ENCODE measurements around the gene CYP26C1. TPM values are rescaled to one million over a fixed set of nuclear protein-coding genes. Genes with fewer than 3 reads are reported as not detected.

The CYP26C1 gene
- total and polyA plus RNA-seq, 2 experiments from 2014 or later = 0.18 TPM; not detected in 1

DNA sequence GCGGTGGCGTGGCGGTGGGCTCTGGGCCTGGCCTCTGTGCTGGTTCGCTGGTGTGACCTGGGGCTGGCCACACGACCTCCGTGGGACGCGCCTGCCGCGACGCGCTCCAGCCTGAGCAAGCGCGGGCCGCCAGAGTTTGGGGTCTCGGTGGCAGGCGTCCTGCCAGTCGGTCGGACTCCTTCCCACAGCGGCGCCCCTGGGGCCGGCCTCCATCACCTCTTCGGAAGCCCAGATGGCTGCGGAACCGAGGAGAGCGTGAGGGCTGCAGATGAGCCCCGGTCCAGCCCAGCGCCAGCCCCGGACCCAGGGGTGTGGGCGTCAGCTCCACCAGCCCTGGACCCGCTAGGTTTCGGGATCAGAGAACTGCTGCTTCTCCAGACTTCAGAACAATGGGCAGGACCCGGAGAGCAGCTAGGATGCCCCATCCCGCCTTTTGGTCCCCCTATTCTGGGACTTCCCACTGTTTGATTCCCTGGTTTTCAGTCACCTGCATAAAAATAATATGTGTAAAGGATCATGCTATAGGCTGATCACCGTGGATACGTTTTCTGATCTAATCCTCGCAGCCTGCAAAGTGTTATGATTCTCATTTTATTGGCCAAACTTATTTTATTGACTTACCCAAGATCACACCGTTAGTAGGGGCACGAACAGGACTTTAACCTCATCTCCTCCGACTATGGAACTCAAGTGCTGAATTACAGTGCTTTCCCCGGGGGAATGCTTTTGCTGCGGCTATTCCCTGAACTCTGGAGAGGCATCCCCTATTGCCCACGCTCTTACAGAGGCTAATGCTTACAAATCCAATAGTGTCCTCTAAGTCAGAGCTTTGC, 2.8 kb downstream of the CYP26C1 start:
- DNase-seq (ENCODE audit: low spot score) = no peak
- no peaks in the 10 kb centered on the region for H3K9me2 ChIP-seq (replicated peaks; ENCODE audit: insufficient read depth)
- no peak overlapping the region for H3K27ac ChIP-seq
- WGBS (ENCODE audit: low lambda C conversion rate, missing lambda C conversion rate) = 39% methylated on average over 28 of the region's 43 CpGs
- H3K36me3 ChIP-seq (replicated peaks; ENCODE audit: insufficient read depth, low read depth) = no peaks in the 10 kb centered on the region
- no peaks in the 10 kb centered on the region for H3K4me1 ChIP-seq (ENCODE audit: insufficient read depth)
- H3K27me3 ChIP-seq = peaks cover 93% of the 10 kb centered on the region
- no peak overlapping the region for H3K4me3 ChIP-seq
- TF ChIP-seq, protein P1, sequence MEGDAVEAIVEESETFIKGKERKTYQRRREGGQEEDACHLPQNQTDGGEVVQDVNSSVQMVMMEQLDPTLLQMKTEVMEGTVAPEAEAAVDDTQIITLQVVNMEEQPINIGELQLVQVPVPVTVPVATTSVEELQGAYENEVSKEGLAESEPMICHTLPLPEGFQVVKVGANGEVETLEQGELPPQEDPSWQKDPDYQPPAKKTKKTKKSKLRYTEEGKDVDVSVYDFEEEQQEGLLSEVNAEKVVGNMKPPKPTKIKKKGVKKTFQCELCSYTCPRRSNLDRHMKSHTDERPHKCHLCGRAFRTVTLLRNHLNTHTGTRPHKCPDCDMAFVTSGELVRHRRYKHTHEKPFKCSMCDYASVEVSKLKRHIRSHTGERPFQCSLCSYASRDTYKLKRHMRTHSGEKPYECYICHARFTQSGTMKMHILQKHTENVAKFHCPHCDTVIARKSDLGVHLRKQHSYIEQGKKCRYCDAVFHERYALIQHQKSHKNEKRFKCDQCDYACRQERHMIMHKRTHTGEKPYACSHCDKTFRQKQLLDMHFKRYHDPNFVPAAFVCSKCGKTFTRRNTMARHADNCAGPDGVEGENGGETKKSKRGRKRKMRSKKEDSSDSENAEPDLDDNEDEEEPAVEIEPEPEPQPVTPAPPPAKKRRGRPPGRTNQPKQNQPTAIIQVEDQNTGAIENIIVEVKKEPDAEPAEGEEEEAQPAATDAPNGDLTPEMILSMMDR (IDR thresholded peaks at IDR 0.05; ENCODE audit: poor library complexity) = no peak
- TF ChIP-seq EZH2 (IDR thresholded peaks at IDR 0.05; ENCODE audit: borderline replicate concordance) = no peak
- TF ChIP-seq EZH2phosphoT487 (IDR thresholded peaks at IDR 0.05; ENCODE audit: low read depth, severe bottlenecking, unreplicated experiment) = no peak
- no peaks in the 10 kb centered on the region for H3K79me2 ChIP-seq
- peak overlapping the region; percentile 70 for H3K4me2 ChIP-seq
- H3K9me3 ChIP-seq (ENCODE audit: low read depth) = no peaks in the 10 kb centered on the region
- H2AFZ ChIP-seq = no peak overlapping the region
- no peaks in the 10 kb centered on the region for H4K20me1 ChIP-seq (ENCODE audit: insufficient read depth, poor library complexity, severe bottlenecking)

DNA sequence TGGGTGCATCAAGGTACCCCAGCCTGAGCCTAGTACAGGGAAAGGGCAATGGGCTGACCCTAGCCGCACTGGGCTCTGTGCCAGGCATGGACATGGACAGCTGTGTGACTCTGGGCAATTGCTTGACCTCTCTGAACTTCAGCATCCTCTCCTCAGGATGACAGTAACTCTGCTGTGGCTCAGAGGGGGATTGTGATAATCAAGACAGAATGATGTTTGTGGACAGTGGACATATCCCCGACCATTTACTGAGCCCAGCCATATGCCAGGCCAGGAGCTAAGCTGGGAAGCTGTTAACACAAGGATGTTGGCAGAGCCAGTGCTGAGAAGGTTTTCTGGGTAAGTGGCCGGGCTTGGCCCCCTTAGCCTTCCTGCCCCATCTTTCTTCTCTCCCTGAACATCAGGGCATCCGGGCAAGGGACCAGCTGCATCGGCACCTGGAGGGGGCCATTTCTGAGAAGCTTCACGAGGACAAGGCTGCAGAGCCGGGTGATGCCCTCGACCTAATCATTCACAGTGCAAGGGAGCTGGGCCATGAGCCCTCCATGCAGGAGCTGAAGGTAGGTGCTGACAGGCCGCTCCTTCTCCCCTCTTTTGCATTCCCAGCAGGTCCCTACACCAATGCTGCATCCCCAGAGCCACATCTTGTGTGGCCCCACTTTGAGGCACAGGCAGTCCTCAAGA, 3.5 kb downstream of the CYP26C1 start:
- Histone ChIP-seq H3K36me3 (replicated peaks; ENCODE audit: insufficient read depth, low read depth) (no peaks in the 10 kb centered on the region), H3K79me2 (no peaks in the 10 kb centered on the region), H3K27ac (no peak overlapping the region), H3K4me3 (no peak overlapping the region), H3K4me2 (no peak overlapping the region), H2AFZ (no peak overlapping the region), H3K4me1 (ENCODE audit: insufficient read depth) (no peaks in the 10 kb centered on the region), H3K9me2 (replicated peaks; ENCODE audit: insufficient read depth) (no peaks in the 10 kb centered on the region), H4K20me1 (ENCODE audit: insufficient read depth, poor library complexity, severe bottlenecking) (no peaks in the 10 kb centered on the region), H3K9me3 (ENCODE audit: low read depth) (no peaks in the 10 kb centered on the region), H3K27me3 (peaks cover 98% of the 10 kb centered on the region)
- TF ChIP-seq EZH2 (IDR thresholded peaks at IDR 0.05; ENCODE audit: borderline replicate concordance) = no peak
- no peak for TF ChIP-seq EZH2phosphoT487 (IDR thresholded peaks at IDR 0.05; ENCODE audit: low read depth, severe bottlenecking, unreplicated experiment)
- TF ChIP-seq, protein P1 (IDR thresholded peaks at IDR 0.05; ENCODE audit: poor library complexity) = no peak
- WGBS (ENCODE audit: low lambda C conversion rate, missing lambda C conversion rate) = 88% methylated on average over 9 of the region's 9 CpGs
- no peak for DNase-seq (ENCODE audit: low spot score)

DNA sequence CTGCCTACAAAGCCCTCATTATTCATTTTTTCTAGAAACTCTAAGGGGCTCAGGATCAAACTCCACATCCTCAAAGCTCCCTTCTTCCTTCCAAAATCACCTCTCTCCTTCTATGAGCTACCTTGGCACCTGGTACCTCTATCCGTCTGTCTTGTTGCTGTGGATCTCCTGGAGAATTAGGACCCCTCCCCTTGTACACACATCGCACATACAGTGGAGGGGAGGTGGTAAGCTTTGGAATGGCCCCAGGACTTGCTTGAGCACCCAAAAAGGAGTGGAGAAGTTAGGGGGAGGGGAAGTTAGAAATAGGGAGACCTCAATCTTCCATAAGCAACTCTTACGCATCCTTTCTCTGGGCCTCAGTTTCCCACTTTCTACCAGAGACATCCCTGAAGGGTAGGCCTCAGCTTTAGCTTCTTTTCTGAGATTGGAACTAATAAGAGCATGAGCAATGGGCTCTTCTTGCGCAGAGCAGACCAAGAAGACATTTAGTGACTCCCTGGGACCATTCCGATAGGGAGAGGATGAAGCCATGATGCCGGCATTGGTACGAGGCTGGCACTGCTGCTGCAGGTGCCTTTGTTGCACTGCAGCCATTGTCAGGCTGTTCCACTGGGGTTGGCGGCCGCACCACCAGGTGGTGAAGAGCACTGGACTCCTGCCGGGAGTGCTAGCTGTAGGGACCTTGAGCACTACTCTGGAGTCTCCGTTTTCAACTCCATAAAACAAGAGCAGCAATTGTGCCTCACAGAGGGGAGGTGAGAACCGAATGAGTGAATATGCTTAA, 4.5 kb downstream of the CYP26C1 start:
- WGBS (ENCODE audit: low lambda C conversion rate, missing lambda C conversion rate) = 71% methylated on average over 12 of the region's 12 CpGs
- H3K9me3 ChIP-seq (ENCODE audit: low read depth) = no peaks in the 10 kb centered on the region
- H2AFZ ChIP-seq = no peak overlapping the region
- H4K20me1 ChIP-seq (ENCODE audit: insufficient read depth, poor library complexity, severe bottlenecking) = no peaks in the 10 kb centered on the region
- H3K27me3 ChIP-seq = peaks cover 98% of the 10 kb centered on the region
- H3K27ac ChIP-seq = no peak overlapping the region
- H3K36me3 ChIP-seq (replicated peaks; ENCODE audit: insufficient read depth, low read depth) = no peaks in the 10 kb centered on the region
- no peak for DNase-seq (ENCODE audit: low spot score)
- H3K79me2 ChIP-seq = no peaks in the 10 kb centered on the region
- TF ChIP-seq, protein P1 (IDR thresholded peaks at IDR 0.05; ENCODE audit: poor library complexity) = no peak
- no peak for TF ChIP-seq EZH2phosphoT487 (IDR thresholded peaks at IDR 0.05; ENCODE audit: low read depth, severe bottlenecking, unreplicated experiment)
- TF ChIP-seq EZH2 (IDR thresholded peaks at IDR 0.05; ENCODE audit: borderline replicate concordance) = no peak
- H3K9me2 ChIP-seq (replicated peaks; ENCODE audit: insufficient read depth) = no peaks in the 10 kb centered on the region
- H3K4me2 ChIP-seq = peak overlapping the region; percentile 71
- no peaks in the 10 kb centered on the region for H3K4me1 ChIP-seq (ENCODE audit: insufficient read depth)
- H3K4me3 ChIP-seq = no peak overlapping the region
